OCI-LY3 (cell line): Measurements from ENCODE around the gene RNF220.

Source experiments
- EZH2phosphoT487 ChIP-seq: fragments of 200-600 bp; shearing (Covaris generic); IDR thresholded peaks from 2 replicates; pipeline ENCODE4 v1.6.1; 2018; ENCODE audit warnings: antibody characterized with exemption, mixed run types, low read depth
- TF ChIP-seq, protein P1 (sequence below): fragments of 200-600, 300-600 bp; sonication (generic); IDR thresholded peaks from 2 replicates; pipeline ENCODE4 v1.5.1; 2014; ENCODE audit warnings: antibody characterized with exemption, low read length, low read depth

GRCh38 chr1:44670751-44671640 lies 265.9 kb downstream of the RNF220 start:
- TF ChIP-seq, protein P1, sequence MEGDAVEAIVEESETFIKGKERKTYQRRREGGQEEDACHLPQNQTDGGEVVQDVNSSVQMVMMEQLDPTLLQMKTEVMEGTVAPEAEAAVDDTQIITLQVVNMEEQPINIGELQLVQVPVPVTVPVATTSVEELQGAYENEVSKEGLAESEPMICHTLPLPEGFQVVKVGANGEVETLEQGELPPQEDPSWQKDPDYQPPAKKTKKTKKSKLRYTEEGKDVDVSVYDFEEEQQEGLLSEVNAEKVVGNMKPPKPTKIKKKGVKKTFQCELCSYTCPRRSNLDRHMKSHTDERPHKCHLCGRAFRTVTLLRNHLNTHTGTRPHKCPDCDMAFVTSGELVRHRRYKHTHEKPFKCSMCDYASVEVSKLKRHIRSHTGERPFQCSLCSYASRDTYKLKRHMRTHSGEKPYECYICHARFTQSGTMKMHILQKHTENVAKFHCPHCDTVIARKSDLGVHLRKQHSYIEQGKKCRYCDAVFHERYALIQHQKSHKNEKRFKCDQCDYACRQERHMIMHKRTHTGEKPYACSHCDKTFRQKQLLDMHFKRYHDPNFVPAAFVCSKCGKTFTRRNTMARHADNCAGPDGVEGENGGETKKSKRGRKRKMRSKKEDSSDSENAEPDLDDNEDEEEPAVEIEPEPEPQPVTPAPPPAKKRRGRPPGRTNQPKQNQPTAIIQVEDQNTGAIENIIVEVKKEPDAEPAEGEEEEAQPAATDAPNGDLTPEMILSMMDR = no peak
- TF ChIP-seq EZH2phosphoT487 = no peak
